OCI-LY1 (cell line): ENCODE results near the gene LINC00237.

ENCODE experiments used
- CTCF ChIP-seq: fragments of 200-600 bp; sonication (generic), shearing (Covaris generic); IDR thresholded peaks from 2 replicates; pipeline ENCODE4 v1.5.1; 2017; ENCODE audit warnings: mild to moderate bottlenecking, antibody characterized with exemption, low read length, moderate library complexity, mixed read lengths
- EZH2 ChIP-seq: fragments of 200-600 bp; sonication (generic), shearing (Covaris generic); IDR thresholded peaks from 2 replicates; pipeline ENCODE4 v1.8.0; 2017; ENCODE audit warnings: borderline replicate concordance, mixed run types, mild to moderate bottlenecking, antibody characterized with exemption, low read length, moderate library complexity, mixed read lengths

DNA sequence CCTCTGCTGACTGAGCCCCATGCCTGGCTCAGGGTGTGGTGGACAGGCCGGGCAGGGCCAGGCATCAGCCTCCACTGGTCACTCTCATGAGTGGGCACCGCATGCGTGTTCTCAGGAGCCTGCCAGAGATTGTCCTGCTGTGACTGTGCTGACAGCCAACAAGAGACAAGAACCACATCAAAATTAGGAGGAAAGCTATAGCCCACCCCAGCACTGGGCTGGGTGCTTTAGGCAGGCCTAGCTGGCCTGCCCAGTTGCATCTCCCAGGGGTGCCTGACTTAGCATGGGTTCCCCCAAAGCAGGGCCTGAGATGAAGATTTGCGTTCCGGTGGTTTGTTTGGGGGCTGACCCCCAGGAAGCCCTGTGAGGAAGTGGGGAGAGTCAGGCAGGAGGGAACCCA lies 53.9 kb downstream of the LINC00237 start:
- no peak for TF ChIP-seq CTCF
- no peak for TF ChIP-seq EZH2
